H1 (cell line): ENCODE data around the gene SLC17A3. TPM values are rescaled to one million over a fixed set of nuclear protein-coding genes. Genes with fewer than 3 reads are reported as not detected.

Experiments used
- BCL11A ChIP-seq, 2 experiments: IDR thresholded peaks; one replicate each; pipeline ENCODE4 v1.6.1; 2011; ENCODE audit warnings: low read depth in 2 of 2, low read length in 2 of 2, mild to moderate bottlenecking in 2 of 2
- NRF1 ChIP-seq: IDR thresholded peaks from 2 replicates; pipeline ENCODE4 v1.6.1; 2011; ENCODE audit warnings: mild to moderate bottlenecking, low read depth, low read length, improper control_type of control experiment
- PHF8 ChIP-seq: fragments of 200-600 bp; sonication (generic); conservative IDR thresholded peaks from 2 replicates; pipeline ENCODE4 v1.7.1; 2012; ENCODE audit warnings: low read depth, mild to moderate bottlenecking, inconsistent platforms, low read length, moderate library complexity
- polyA plus RNA-seq, 7 experiments: library from polyadenylated mRNA; depleted of rRNA in 3 of 7; stranded (reverse) in 5 of 7; unstranded in 2 of 7; fragments of >200 nt in 5 of 7; fragments of 200-250 nt in 2 of 7; gene quantifications; 1 replicate in 5 of 7; 2 replicates in 1 of 7; 4 replicates in 1 of 7; pipeline versions ENCODE4 v1.2.1 to v1.2.3, GENCODE V29; 2011 to 2013; ENCODE audit warnings: missing spikeins in 2 of 7, mixed read lengths in 2 of 7
- total RNA-seq: library from RNA; stranded (reverse); fragmentation: NEBNext Ultra II Directional; extraction: Animal tissue kit (Norgen Biotek cat#: 25700); gene quantifications from 2 replicates; pipeline ENCODE4 v1.2.1, GENCODE V29; 2021

The SLC17A3 gene
- total and polyA plus RNA-seq, 2 of the 8 experiments (the other 6 are each of a cell fraction or from before 2014, with no cell fraction given): not detected

DNA sequence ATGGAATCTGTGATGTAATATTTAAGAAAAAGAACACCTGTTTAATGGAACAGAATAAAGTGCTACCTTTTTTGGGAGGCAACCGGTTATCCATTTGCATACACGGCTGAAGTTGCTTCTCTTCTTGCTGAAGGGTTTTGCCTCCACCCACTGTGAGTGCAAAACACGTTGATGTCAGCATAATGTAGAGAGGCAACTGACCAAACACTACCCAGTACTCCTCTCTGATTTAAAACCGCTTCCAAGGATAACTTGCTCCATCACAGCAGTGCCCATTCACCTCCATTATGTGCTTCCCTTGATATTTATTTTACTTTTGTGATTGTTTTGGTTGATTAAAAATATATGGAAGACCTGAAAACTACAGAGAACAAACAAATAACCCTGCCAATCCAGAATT, 43.6 kb downstream of the SLC17A3 start (continued):
- TF ChIP-seq PHF8: no peak
- no peak for TF ChIP-seq NRF1
- TF ChIP-seq BCL11A (IDR thresholded peaks at IDR 0.05; ENCODE audit: low read depth in 2 of 2, low read length in 2 of 2): no peak
